ENCODE measurements around the gene C19orf44.
"Not testable (repeated sequence)": the region's sequence is repeated elsewhere in the genome, so short reads cannot be mapped to it uniquely, and the experiment has no call there.

C19orf44 gene

GRCh38 chr19:16544473-16545231, 48.5 kb downstream of the C19orf44 start:
- no peak overlapping the region for H2AFZ ChIP-seq (ENCODE audit: low read depth)
- no peaks in the 10 kb centered on the region for H3K27me3 ChIP-seq (ENCODE audit: insufficient read depth, low read depth)
- no peaks in the 10 kb centered on the region for H3K36me3 ChIP-seq (ENCODE audit: insufficient read depth)
- no peak for TF ChIP-seq CTCF (conservative IDR thresholded peaks at IDR 0.05; ENCODE audit: low read depth, low read length)
- no peak overlapping the region for H3K27ac ChIP-seq
- peaks cover 21% of the 10 kb centered on the region for H3K4me1 ChIP-seq (ENCODE audit: low read depth, poor library complexity, severe bottlenecking)
- H3K4me3 ChIP-seq (IDR thresholded peaks at IDR 0.05; ENCODE audit: insufficient read depth, low read depth, low read length), result no peak overlapping the region
- H3K4me2 ChIP-seq, result no peak overlapping the region
- H3K9ac ChIP-seq, result no peak overlapping the region
- H4K20me1 ChIP-seq (ENCODE audit: insufficient read depth), result no peaks in the 10 kb centered on the region
- peaks cover 58% of the 10 kb centered on the region for H3K79me2 ChIP-seq (ENCODE audit: insufficient read depth, low read depth)

- no peaks in the 10 kb centered on the region; the same call in 1 of the 2 replicates for H3K36me3 ChIP-seq (ENCODE audit: insufficient read depth)
Measured at GRCh38 chr19:16548956-16549355, 52.8 kb downstream of the C19orf44 start.

GRCh38 chr19:16551902-16552301, 55.7 kb downstream of the C19orf44 start:
- H4K20me1 ChIP-seq (ENCODE audit: insufficient read depth); H3K9ac ChIP-seq; H3K27me3 ChIP-seq (ENCODE audit: insufficient read depth, low read depth); H3K4me2 ChIP-seq; H3K79me2 ChIP-seq (ENCODE audit: insufficient read depth, low read depth); H3K27ac ChIP-seq; H3K36me3 ChIP-seq (ENCODE audit: insufficient read depth); H3K4me3 ChIP-seq (IDR thresholded peaks at IDR 0.05; ENCODE audit: insufficient read depth, low read depth, low read length); H2AFZ ChIP-seq (ENCODE audit: low read depth); H3K4me1 ChIP-seq (ENCODE audit: low read depth, poor library complexity, severe bottlenecking): not testable (repeated sequence)

More at GRCh38 chr19:16548956-16549355, 52.8 kb downstream of the C19orf44 start:
- Histone ChIP-seq H3K27ac (no peak overlapping the region), H3K4me2 (no peak overlapping the region), H3K9ac (no peak overlapping the region), H3K79me2 (ENCODE audit: insufficient read depth, low read depth) (peaks cover 16% of the 10 kb centered on the region), H4K20me1 (ENCODE audit: insufficient read depth) (no peaks in the 10 kb centered on the region), H3K4me3 (IDR thresholded peaks at IDR 0.05; ENCODE audit: insufficient read depth, low read depth, low read length) (no peak overlapping the region), H2AFZ (ENCODE audit: low read depth) (no peak overlapping the region), H3K4me1 (ENCODE audit: low read depth, poor library complexity, severe bottlenecking) (peaks cover 5% of the 10 kb centered on the region), H3K27me3 (ENCODE audit: insufficient read depth, low read depth) (no peaks in the 10 kb centered on the region)
- TF ChIP-seq CTCF (conservative IDR thresholded peaks at IDR 0.05; ENCODE audit: low read depth, low read length), result no peak

- no peak overlapping the region for H3K9ac ChIP-seq
- H3K27me3 ChIP-seq (ENCODE audit: insufficient read depth, low read depth), result no peaks in the 10 kb centered on the region
- H2AFZ ChIP-seq (ENCODE audit: low read depth), result no peak overlapping the region
- no peak overlapping the region for H3K4me2 ChIP-seq
- H3K27ac ChIP-seq, result no peak overlapping the region
- H3K79me2 ChIP-seq (ENCODE audit: insufficient read depth, low read depth), result no peaks in the 10 kb centered on the region
- H3K36me3 ChIP-seq (ENCODE audit: insufficient read depth), result no peaks in the 10 kb centered on the region; the same call in 1 of the 2 replicates
- TF ChIP-seq CTCF (conservative IDR thresholded peaks at IDR 0.05; ENCODE audit: low read depth, low read length), result no peak
- no peak overlapping the region for H3K4me3 ChIP-seq (IDR thresholded peaks at IDR 0.05; ENCODE audit: insufficient read depth, low read depth, low read length)
- H3K4me1 ChIP-seq (ENCODE audit: low read depth, poor library complexity, severe bottlenecking), result no peaks in the 10 kb centered on the region
- no peaks in the 10 kb centered on the region for H4K20me1 ChIP-seq (ENCODE audit: insufficient read depth)
Measured at GRCh38 chr19:16554776-16555175, 58.6 kb downstream of the C19orf44 start.

GRCh38 chr19:16559780-16560276, 63.6 kb downstream of the C19orf44 start:
- Histone ChIP-seq H3K27ac (no peak overlapping the region), H3K4me2 (no peak overlapping the region), H3K4me1 (ENCODE audit: low read depth, poor library complexity, severe bottlenecking) (no peaks in the 10 kb centered on the region), H3K9ac (no peak overlapping the region), H3K36me3 (ENCODE audit: insufficient read depth) (no peaks in the 10 kb centered on the region), H3K4me3 (IDR thresholded peaks at IDR 0.05; ENCODE audit: insufficient read depth, low read depth, low read length) (no peak overlapping the region), H4K20me1 (ENCODE audit: insufficient read depth) (no peaks in the 10 kb centered on the region), H2AFZ (ENCODE audit: low read depth) (no peak overlapping the region), H3K79me2 (ENCODE audit: insufficient read depth, low read depth) (no peaks in the 10 kb centered on the region), H3K27me3 (ENCODE audit: insufficient read depth, low read depth) (no peaks in the 10 kb centered on the region)
- no peak for TF ChIP-seq CTCF (conservative IDR thresholded peaks at IDR 0.05; ENCODE audit: low read depth, low read length)

Measured in KMS-11 (cell line).